Activated naive CD8-positive, alpha-beta T cell treated with anti-CD3 and anti-CD28 coated beads for 36 hours (primary cell): ENCODE data around the gene CACNA2D1. TPM values are rescaled to one million over a fixed set of nuclear protein-coding genes. Genes with fewer than 3 reads are reported as not detected.

Experiments used
- DNase-seq: peaks from one replicate; pipeline ENCODE4 v3.0.0; 2021
- H3K27ac Mint-ChIP-seq: one replicate; pipeline ENCODE4 v1.8.0; 2022; ENCODE audit warnings: mild to moderate bottlenecking, moderate library complexity, mixed read lengths
- H3K27me3 Mint-ChIP-seq: one replicate; pipeline ENCODE4 v1.8.0; 2022; ENCODE audit warnings: mild to moderate bottlenecking, mixed read lengths
- H3K36me3 Mint-ChIP-seq: one replicate; pipeline ENCODE4 v1.8.0; 2021; ENCODE audit warnings: mild to moderate bottlenecking, mixed read lengths
- H3K4me1 Mint-ChIP-seq: one replicate; pipeline ENCODE4 v1.8.0; 2021; ENCODE audit warnings: mixed read lengths
- H3K4me3 Mint-ChIP-seq: one replicate; pipeline ENCODE4 v1.8.0; 2022; ENCODE audit warnings: mild to moderate bottlenecking, moderate library complexity, mixed read lengths
- H3K9me3 Mint-ChIP-seq: one replicate; pipeline ENCODE4 v1.8.0; 2022; ENCODE audit warnings: mixed read lengths
- total RNA-seq, 2 experiments: library from RNA; stranded (reverse); gene quantifications; one replicate each; pipeline ENCODE4 v1.2.3, GENCODE V29; 2021

Gene CACNA2D1
- total RNA-seq, 2 experiments from 2014 or later: not detected

DNA sequence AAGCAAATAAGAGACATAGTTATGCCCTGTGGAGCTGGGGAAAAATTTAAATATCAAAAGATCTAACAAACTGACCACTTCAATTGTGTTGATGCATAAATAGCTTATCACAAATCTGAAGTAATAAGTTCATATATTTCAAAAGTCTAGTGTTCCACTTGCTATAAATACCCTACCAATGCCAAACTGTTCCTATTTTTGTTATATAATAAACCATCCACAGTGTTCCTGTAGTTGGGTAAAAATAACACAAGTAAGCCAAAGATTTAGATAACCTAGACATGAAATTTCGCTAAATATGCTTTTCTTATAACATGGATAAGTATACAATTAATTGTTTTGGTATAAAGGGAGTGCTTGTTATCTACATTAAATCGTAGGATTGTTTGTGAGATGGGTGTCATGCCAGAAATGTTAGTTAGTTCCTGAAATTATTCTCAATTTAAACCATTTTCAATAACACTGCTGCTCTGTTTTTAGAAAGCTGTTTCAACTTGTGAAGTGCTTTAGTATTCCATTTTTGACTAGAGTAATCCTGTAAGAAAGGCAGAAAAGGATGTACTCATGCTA is 85.5 kb downstream of the CACNA2D1 start:
- H3K27me3 Mint-ChIP-seq: no peaks in the 10 kb centered on the region
- no peak overlapping the region for H3K4me3 Mint-ChIP-seq
- H3K9me3 Mint-ChIP-seq: no peaks in the 10 kb centered on the region
- no peak for DNase-seq
- H3K27ac Mint-ChIP-seq: no peak overlapping the region
- no peaks in the 10 kb centered on the region for H3K4me1 Mint-ChIP-seq
- H3K36me3 Mint-ChIP-seq: no peaks in the 10 kb centered on the region

DNA sequence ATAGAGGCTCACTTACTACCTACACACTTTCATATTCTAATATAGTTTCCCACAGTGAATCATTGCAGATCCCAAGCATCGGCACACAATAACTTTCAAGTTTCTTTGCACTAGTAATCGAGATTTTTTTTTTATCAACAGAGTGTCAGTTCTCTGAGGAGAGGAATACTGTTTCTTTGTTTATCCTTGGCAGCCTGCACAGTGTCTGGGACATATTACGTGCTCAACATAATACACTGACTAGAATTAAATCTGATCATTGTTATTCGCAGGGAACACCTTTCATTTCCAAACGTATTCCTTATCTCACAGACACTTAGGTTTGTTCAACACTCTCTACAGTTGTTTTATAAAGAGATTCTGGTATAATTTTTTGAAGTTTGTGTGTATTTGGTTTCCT is 95.3 kb downstream of the CACNA2D1 start:
- Mint-ChIP-seq H3K36me3 (no peaks in the 10 kb centered on the region), H3K4me1 (no peaks in the 10 kb centered on the region), H3K9me3 (no peaks in the 10 kb centered on the region), H3K4me3 (no peak overlapping the region), H3K27me3 (no peaks in the 10 kb centered on the region), H3K27ac (no peak overlapping the region)
- no peak for DNase-seq

DNA sequence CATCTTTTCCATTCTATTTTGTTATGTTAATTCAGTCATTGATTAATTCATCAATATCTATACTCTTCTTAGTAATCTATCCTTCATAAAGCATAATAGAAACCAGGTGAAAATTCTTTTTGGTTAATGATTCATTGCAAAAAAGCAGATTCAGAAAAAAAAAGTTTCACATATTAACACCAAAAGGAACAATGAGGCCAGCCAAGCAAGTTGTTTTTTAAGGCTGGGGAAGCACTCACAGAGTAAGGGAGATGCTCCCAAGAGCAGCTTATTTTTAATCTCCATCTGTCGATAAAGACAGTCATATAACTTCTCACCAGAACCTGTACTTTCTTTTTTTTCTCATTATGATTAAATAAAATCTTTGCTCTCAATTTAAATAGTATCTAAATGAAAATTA is 95.8 kb downstream of the CACNA2D1 start:
- Mint-ChIP-seq H3K4me1 (no peaks in the 10 kb centered on the region), H3K27me3 (no peaks in the 10 kb centered on the region), H3K27ac (no peak overlapping the region), H3K4me3 (no peak overlapping the region), H3K9me3 (no peaks in the 10 kb centered on the region), H3K36me3 (no peaks in the 10 kb centered on the region)
- no peak for DNase-seq

DNA sequence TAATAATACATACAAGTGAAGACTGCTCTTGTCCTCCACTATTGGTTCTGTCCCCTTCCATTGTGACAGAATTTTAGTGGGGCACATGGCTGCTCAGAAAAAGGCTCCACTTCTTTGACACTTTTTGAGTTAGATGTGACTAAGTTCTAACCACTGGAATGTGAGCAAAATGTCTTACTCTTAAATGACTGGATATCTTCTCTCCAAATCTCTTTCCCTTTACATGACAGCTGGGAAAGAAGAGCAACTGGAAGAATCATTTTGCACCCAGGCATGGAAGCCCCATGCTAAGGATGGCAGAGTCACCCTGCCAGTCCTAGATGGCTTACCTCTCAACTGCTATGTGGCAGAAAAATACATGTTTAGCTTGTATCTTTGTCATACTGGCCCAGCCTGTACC is 97.7 kb downstream of the CACNA2D1 start:
- DNase-seq: no peak
- Mint-ChIP-seq H3K27ac (no peak overlapping the region), H3K9me3 (no peaks in the 10 kb centered on the region), H3K4me3 (no peak overlapping the region), H3K4me1 (no peaks in the 10 kb centered on the region), H3K27me3 (peaks cover 3% of the 10 kb centered on the region), H3K36me3 (no peaks in the 10 kb centered on the region)

DNA sequence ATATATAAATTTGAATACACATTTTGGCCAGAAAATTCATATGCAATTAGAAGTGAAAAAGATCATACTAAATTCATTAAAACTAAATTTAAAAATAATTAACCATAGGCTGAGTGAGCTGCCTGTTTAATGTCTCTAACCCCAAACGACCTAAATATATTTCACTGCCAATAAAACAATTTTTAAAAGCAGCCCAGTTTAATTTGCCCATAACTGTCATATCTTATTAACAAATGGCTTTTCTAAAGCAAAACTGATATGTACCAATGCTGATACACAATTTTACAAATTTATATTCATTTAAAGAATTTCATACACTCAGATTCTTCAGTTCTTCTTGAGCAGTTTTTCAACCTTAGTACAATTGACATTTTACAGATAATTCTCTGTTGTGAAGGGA is 99.9 kb downstream of the CACNA2D1 start:
- Mint-ChIP-seq H3K4me3 (no peak overlapping the region), H3K36me3 (no peaks in the 10 kb centered on the region), H3K4me1 (no peaks in the 10 kb centered on the region), H3K27ac (no peak overlapping the region), H3K27me3 (peaks cover 3% of the 10 kb centered on the region), H3K9me3 (no peaks in the 10 kb centered on the region)
- DNase-seq: no peak

DNA sequence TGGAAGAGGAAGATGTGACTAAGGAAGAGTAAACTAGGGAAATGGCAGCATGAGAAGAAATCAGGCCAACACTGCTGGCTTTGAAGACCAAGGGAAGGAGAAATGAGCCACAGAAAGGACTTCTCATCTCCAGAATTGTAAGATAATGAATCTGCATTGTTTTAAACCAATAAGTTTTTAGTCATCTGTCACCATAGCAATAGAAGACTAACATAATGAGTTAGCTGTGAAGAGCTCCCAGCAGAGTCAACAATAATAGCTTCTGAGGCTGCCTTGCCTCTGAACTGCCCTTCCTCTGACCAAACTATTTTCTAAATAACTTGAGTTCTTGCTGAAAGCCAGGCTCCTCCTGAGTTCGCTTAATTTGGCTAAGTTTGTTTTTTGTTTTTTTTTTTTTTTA is 103.6 kb downstream of the CACNA2D1 start:
- Mint-ChIP-seq H3K27me3 (peaks cover 3% of the 10 kb centered on the region), H3K4me3 (no peak overlapping the region), H3K36me3 (no peaks in the 10 kb centered on the region), H3K4me1 (no peaks in the 10 kb centered on the region), H3K9me3 (no peaks in the 10 kb centered on the region), H3K27ac (no peak overlapping the region)
- no peak for DNase-seq

DNA sequence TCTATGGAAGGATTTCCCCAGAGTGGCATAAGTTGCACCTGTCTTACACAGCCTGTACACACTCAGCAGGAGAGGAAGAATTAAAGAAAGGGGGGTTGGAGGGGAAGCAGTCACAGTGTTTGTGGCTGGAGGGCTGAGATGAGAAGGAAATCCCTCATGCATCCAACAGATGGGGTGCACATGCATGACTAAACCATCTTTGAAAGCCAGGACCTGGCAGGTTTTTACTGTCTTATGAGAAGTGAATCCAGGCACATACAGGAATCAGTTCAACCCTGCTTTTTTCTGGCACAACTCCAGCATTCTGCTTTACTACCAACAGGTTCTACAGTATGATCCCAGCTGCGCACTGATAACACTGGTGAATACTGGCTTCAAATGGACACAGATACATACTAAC is 107.7 kb downstream of the CACNA2D1 start:
- Mint-ChIP-seq H3K27me3 (peaks cover 4% of the 10 kb centered on the region), H3K4me3 (no peak overlapping the region), H3K36me3 (no peaks in the 10 kb centered on the region), H3K4me1 (no peaks in the 10 kb centered on the region), H3K27ac (no peak overlapping the region), H3K9me3 (no peaks in the 10 kb centered on the region)
- DNase-seq: no peak

DNA sequence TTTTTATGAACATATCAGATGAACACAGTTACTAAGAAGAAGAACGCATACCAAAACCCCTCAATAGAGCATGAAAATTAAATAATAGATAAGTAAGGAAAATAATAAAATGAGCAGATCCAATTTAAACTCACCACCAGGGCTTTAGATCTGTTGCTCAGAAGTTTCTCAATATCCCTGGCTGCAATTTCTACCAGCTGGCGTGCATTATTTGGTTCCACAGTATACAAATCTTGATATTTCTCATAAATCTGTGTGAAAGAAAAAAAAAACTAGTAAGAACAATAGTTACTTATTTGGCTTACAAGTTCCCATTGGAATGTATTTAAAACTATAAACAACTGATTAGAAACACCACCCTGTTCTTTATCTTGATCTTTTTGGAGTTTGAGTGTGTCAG is 108.6 kb downstream of the CACNA2D1 start:
- Mint-ChIP-seq H3K9me3 (no peaks in the 10 kb centered on the region), H3K4me3 (no peak overlapping the region), H3K4me1 (no peaks in the 10 kb centered on the region), H3K36me3 (no peaks in the 10 kb centered on the region), H3K27me3 (peaks cover 4% of the 10 kb centered on the region), H3K27ac (no peak overlapping the region)
- DNase-seq: no peak

DNA sequence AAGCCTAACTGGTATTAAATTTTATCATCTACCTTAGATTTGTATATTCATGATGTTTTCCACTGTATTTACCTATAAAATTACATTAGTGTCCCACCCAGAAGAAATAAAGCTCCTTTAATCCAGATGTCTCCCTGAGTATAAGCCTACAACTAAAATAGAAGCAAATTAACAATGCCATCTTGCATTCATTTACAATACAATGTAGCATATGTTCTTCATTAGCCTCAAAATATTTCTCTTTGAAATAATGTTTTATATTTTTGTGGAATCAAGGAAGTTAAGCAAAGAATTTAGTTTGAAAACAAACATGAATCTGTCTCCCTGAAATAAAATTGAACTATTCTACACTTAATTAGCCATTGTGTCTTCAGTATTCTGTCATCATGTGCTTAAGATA is 112.3 kb downstream of the CACNA2D1 start:
- Mint-ChIP-seq H3K4me3 (no peak overlapping the region), H3K4me1 (no peaks in the 10 kb centered on the region), H3K9me3 (no peaks in the 10 kb centered on the region), H3K36me3 (no peaks in the 10 kb centered on the region), H3K27ac (no peak overlapping the region), H3K27me3 (peaks cover 4% of the 10 kb centered on the region)
- DNase-seq: no peak

DNA sequence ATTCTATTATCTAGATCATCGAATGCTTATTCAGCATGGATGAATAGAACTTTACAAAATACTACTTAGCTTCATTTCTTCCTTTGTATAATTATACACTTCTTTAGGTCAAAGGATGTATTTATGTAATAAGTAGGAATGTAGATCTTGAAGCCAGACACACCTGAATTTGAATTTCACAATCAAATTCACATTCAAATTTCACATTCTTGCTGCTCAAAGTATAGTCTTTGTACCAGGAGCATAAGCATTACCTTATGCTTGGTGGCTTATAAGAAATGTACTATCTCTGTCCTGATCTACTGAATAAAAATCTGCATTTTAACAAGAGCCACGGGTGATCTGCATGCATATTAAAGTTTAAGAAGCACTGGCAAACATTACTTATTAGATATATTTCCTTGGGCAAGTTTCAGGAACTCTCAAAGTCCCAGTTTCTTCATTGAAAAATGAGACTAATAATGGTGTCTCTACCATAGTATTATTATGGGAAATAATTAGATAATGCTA is 112.8 kb downstream of the CACNA2D1 start:
- Mint-ChIP-seq H3K36me3 (no peaks in the 10 kb centered on the region), H3K4me1 (no peaks in the 10 kb centered on the region), H3K4me3 (no peak overlapping the region), H3K9me3 (no peaks in the 10 kb centered on the region), H3K27me3 (peaks cover 4% of the 10 kb centered on the region), H3K27ac (no peak overlapping the region)
- DNase-seq: no peak

DNA sequence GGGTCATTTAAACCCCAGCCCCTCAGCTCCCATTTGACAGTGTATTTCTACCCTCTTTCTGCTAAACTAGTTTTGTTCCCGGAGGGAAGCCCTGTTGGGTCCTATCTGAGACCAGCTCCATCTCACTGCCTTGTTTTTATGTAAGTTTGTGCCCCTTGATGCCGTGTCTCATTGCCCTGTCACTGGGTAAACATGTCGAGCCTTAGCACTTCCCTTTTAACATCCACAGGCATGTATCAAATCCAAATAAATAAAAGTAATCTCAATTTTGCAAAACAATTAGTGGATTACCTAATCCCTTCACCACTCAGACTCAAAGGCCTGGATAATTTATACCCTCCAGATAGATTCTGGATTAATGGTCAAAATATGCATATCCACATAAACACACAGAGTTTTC is 115.7 kb downstream of the CACNA2D1 start:
- DNase-seq: no peak
- no peaks in the 10 kb centered on the region for H3K4me1 Mint-ChIP-seq
- H3K4me3 Mint-ChIP-seq: no peak overlapping the region
- H3K9me3 Mint-ChIP-seq: no peaks in the 10 kb centered on the region
- no peaks in the 10 kb centered on the region for H3K36me3 Mint-ChIP-seq
- peaks cover 4% of the 10 kb centered on the region for H3K27me3 Mint-ChIP-seq
- H3K27ac Mint-ChIP-seq: no peak overlapping the region

DNA sequence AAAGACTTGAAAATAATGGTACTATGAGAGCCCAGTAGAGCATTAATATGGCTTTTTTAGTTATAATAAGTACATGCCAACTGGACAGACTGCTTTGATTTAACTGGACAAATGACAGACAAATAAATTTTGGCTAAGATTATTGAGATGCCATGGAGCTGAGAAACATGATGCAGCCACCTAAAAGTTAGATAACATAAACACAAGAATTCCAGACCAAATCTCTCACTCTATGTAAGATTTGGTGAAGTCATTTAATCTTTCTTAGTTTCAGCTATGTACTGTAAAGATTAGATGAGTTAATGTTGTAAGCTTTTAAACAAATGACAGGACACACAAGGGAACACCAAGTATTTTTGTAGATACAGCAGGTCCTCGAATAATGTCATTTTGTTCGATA is 118.2 kb downstream of the CACNA2D1 start:
- H3K36me3 Mint-ChIP-seq: no peaks in the 10 kb centered on the region
- peaks cover 4% of the 10 kb centered on the region for H3K27me3 Mint-ChIP-seq
- DNase-seq: no peak
- H3K4me1 Mint-ChIP-seq: no peaks in the 10 kb centered on the region
- no peak overlapping the region for H3K4me3 Mint-ChIP-seq
- H3K9me3 Mint-ChIP-seq: no peaks in the 10 kb centered on the region
- H3K27ac Mint-ChIP-seq: no peak overlapping the region

DNA sequence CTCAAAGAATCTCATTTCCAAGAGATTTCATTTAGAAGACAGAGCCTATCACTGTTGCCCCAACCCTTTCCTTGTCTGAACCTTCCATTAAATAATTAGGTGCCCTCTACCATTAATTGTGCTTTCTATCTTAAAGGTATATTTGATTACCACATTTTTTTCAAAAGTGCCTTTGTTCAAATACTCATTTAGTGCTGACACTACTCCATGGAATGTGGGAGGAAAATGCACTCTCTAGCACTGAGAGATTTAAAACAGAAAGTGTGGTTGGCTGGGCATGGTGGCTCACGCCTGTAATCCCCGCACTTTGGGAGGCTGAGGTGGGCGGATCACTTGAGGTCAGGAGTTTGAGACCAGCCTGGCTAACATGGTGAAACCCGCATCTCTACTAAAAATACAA is 119.8 kb downstream of the CACNA2D1 start:
- DNase-seq: no peak
- no peaks in the 10 kb centered on the region for H3K4me1 Mint-ChIP-seq

DNA sequence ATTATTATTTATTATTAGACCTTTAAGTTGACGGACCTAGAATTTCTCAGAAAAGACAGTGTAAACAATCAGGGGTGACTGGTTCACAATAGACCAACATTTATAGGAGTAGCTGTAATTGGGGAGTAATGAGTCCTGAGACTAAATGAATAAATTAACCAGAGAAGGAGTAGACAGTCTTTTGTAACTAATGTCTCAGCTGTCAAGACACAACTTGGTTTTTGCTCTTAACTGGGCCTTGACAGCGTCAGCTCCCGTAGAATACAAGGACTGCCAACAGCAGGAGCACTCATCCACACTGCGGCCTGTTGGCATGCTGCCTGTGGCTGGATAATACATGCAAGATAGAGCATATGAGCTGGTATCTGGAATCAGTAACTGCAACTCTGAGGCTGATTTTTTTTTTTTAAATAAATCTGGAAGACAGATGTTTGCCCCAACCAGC is 123.9 kb downstream of the CACNA2D1 start:
- H3K9me3 Mint-ChIP-seq: no peaks in the 10 kb centered on the region
- no peaks in the 10 kb centered on the region for H3K4me1 Mint-ChIP-seq
- H3K27me3 Mint-ChIP-seq: peaks cover 7% of the 10 kb centered on the region
- DNase-seq: no peak
- no peak overlapping the region for H3K4me3 Mint-ChIP-seq
- H3K36me3 Mint-ChIP-seq: no peaks in the 10 kb centered on the region
- no peak overlapping the region for H3K27ac Mint-ChIP-seq

More for the DNA sequence above, 119.8 kb downstream of the CACNA2D1 start:
- no peak overlapping the region for H3K4me3 Mint-ChIP-seq
- H3K27ac Mint-ChIP-seq: no peak overlapping the region
- H3K27me3 Mint-ChIP-seq: peaks cover 4% of the 10 kb centered on the region
- H3K9me3 Mint-ChIP-seq: no peaks in the 10 kb centered on the region
- H3K36me3 Mint-ChIP-seq: no peaks in the 10 kb centered on the region

DNA sequence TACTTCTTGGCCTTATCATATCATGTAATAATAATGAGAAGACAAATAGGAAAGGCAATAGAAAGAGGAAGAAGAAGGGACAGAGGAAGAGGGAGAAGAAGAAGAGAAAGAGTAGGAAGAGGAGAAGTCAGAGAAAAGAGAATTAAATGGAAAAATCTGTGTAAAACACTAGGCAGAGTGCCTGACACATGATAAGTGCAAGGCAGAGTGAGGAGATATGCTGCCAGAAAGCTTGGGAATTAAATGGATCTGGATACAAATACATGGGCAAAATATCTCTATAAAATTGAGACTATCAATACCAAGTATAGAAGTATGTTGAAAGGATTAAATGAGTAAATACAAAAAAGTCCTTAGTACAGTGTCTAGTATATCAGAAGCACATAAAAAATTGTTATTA is 124.8 kb downstream of the CACNA2D1 start:
- Mint-ChIP-seq H3K9me3 (no peaks in the 10 kb centered on the region), H3K27ac (no peak overlapping the region), H3K4me1 (no peaks in the 10 kb centered on the region), H3K27me3 (peaks cover 7% of the 10 kb centered on the region), H3K4me3 (no peak overlapping the region), H3K36me3 (no peaks in the 10 kb centered on the region)
- no peak for DNase-seq

DNA sequence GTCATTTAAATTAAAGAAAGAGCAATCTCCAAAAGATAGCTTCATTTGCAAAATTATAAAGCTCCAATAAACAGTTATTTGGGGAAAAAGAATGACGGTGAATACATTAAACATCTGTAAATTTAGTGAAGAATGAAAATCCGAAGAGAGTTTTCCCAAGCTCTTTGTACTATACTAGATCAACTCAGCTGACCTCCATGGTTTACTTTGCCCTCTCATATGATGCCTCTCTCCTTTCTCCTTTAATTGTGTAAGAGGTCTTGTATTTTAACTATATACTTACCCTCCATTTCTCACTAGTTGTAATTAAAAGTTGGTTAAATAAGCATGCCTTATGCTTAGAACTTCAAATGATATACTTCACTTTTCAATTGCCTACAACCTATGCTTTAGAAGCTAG is 125.8 kb downstream of the CACNA2D1 start:
- no peak for DNase-seq
- no peaks in the 10 kb centered on the region for H3K4me1 Mint-ChIP-seq
- H3K9me3 Mint-ChIP-seq: no peaks in the 10 kb centered on the region
- peaks cover 7% of the 10 kb centered on the region for H3K27me3 Mint-ChIP-seq
- no peaks in the 10 kb centered on the region for H3K36me3 Mint-ChIP-seq
- no peak overlapping the region for H3K4me3 Mint-ChIP-seq
- no peak overlapping the region for H3K27ac Mint-ChIP-seq
